Panc1 (cell line): ENCODE measurements around the gene ZDHHC7.

Experiments used
- CTCF ChIP-seq: fragments of 450-650 bp; IDR thresholded peaks from 2 replicates; pipeline ENCODE4 v1.5.1; 2017; ENCODE audit warnings: mild to moderate bottlenecking
- POLR2AphosphoS5 ChIP-seq: IDR thresholded peaks from 2 replicates; pipeline ENCODE4 v1.6.1; 2012; ENCODE audit warnings: mild to moderate bottlenecking, low read depth, low read length, moderate library complexity
- REST ChIP-seq, 2 experiments: IDR thresholded peaks; 2 replicates each; pipeline ENCODE4 v1.6.1; 2011 to 2012; ENCODE audit warnings: low read depth in 2 of 2, control low read depth in 1 of 2, low read length in 1 of 2, mild to moderate bottlenecking in 1 of 2, moderate library complexity in 1 of 2; ENCODE audit not compliant: insufficient read depth in 1 of 2
- TCF7L2 ChIP-seq: IDR thresholded peaks from 2 replicates; pipeline ENCODE4 v1.6.1; 2011; ENCODE audit warnings: mild to moderate bottlenecking, low read depth, low read length, inconsistent platforms

- TF ChIP-seq CTCF, result no peak
- TF ChIP-seq POLR2AphosphoS5, result no peak
- no peak for TF ChIP-seq REST (IDR thresholded peaks at IDR 0.05; ENCODE audit: insufficient read depth in 1 of 2, low read depth in 2 of 2, low read length in 1 of 2)
- TF ChIP-seq TCF7L2, result no peak
Observed at GRCh38 chr16:84986879-84987278, 24.5 kb downstream of the ZDHHC7 start.
